Stimulated activated CD8-positive, alpha-beta memory T cell treated with anti-CD3 and anti-CD28 coated beads, Interleukin-4, amount 100 ng/mL, for 24 hours (primary cell): ENCODE data around the gene MRGPRF.
"Not testable (repeated sequence)": the region's sequence is repeated elsewhere in the genome, so short reads cannot be mapped to it uniquely, and the experiment has no call there.

Experiments used
- DNase-seq: peaks from one replicate; pipeline ENCODE4 v3.0.0-alpha.2; 2020; ENCODE audit warnings: low read depth

MRGPRF gene

DNA sequence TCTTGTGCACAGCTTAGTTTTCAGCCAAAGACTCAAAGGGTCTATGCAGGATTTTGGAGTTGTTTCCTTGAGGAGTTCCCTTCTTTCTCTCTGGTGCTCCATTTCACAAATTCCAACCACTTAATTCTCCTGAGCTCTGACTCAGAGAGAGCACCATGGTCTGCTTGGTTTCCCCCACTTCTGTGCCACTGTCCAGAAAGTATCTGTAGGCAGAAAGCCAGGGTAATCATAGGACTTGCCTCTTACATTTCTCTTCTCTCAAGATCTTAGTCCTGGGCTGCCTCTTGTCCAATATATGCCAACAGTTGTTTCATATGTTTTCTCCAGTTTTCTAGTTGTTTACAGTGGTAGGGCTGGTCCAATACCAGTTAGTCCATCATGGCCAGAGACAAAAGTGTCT is 25.8 kb downstream of the MRGPRF start:
- DNase-seq = no peak

DNA sequence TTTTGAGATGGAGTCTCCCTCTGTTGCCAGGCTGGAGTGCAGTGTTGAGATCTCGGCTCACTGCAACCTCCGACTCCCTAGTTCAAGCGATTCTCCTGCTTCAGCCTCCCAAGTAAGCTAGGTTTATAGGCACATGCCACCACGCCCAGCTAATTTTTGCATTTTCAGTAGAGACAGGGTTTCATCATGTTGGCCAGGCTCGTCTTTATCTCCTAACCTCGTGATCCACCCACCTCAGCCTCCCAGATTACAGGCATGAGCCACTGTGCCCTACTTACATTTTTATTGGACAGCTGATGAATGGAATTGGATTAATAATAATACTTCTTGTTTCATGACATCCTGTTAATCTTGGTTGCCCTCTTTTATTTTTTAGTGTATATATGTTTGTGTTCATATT is 29.2 kb downstream of the MRGPRF start:
- DNase-seq = no peak

DNA sequence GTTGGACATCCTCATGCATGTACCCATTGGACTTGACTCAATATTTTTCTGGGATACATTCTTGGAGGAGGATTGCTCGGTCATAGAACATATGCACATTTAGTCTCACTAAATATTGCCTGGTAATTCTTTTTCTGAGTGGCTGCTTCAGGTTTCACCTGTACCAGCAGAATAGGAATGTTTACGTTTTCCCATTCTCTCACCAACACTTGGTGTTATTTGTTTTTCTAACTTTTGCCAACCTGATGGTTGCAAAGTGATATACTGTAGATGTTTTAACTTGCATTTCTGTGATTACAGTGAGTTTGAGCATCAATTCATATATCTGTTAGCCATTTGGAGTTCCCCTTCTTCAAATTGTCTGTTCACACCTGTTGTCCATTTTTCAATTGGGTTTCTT is 30.9 kb downstream of the MRGPRF start:
- no peak for DNase-seq

- no peak for DNase-seq
These were observed 32.3 kb downstream of the MRGPRF start, which contains the start of gene MRGPRD for GRCh38 chr11:68980776-68981065. Gene MRGPRD, minus strand, starts transcription at chr11:68980986. Its CDS starts 0 bp downstream, at chr11:68980986.

DNA sequence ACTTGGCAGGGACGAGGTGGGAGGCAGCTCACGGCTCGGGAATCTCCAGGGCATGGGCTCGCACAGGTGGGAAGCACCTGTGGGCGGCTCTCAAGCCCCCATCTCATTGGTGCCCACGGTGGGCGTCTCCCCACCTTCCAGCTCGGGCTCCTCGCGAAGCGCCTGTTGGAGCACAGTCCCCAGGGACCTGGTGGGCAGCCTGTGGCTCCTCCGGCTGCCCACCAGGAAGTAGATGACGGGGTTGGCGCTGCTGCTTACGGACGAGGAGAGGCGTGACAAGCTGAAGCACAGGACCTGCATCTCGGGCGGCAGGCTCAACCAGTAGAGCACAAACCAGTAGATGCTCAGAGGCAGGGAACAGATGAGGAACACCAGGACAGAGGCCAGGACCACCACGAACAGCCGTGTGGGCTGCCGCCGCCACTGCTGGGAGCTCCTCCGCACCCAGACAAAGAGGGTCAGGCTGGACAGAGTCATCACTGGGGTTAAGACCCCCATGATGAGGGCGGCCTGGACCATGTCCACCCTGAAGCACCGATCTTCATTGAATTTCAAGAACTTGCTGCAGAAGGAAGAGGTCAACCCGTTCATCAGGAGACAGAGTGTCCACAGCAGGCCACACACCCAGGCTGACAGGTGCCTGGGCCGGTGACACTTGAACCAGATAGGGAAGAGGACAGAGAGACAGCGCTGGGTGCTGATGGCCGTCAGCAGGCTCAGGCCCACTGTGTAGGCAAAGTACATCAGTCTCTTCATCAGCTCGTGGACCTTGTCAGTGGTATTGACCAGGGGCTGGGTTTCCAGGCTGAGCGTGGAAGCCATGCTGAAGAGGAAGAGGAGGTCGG is 32.9 kb downstream of the MRGPRF start:
- no peak for DNase-seq

DNA sequence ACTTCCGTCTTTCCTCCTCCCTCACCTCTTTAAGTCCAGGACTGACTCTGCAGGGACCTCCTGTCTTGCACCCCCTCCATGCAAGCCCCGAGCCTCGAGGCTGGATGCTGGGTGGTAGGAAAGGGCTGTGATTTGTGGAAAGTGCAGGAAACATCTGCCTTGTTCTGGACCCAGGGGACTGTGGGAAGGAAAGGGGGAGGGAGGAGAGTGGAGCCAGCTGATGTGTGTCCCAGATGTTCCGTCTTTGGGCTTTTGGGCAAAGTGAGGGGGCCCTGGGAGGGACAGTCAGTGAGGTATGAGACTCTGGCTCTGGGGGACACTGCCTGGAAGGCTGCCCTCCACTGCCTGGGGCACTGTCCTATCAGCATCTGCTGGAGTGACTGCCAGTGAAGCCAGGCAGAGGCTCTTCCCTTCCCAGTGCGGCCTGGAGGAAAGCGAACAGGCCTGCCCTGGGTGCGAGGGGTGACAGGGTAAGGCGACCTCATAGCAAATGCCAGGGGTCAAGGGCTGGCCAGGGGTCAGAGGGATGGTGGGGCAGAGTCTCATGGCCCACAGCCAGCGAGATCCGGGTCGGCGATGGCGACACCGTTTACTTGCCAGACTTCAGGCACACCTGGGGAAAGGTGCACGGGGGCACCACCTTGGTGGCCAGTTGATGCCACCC is 34.0 kb downstream of the MRGPRF start:
- DNase-seq = no peak

GRCh38 chr11:68978626-68978930 is 34.5 kb downstream of the MRGPRF start:
- no peak for DNase-seq

- no peak for DNase-seq
These were observed 35.0 kb downstream of the MRGPRF start for GRCh38 chr11:68977781-68978625.

- DNase-seq = no peak
These were observed 36.5 kb downstream of the MRGPRF start for GRCh38 chr11:68976563-68976962.

GRCh38 chr11:68976095-68976494 is 37.0 kb downstream of the MRGPRF start:
- no peak for DNase-seq

- no peak for DNase-seq
These were observed 38.4 kb downstream of the MRGPRF start for GRCh38 chr11:68974421-68975194.

DNA sequence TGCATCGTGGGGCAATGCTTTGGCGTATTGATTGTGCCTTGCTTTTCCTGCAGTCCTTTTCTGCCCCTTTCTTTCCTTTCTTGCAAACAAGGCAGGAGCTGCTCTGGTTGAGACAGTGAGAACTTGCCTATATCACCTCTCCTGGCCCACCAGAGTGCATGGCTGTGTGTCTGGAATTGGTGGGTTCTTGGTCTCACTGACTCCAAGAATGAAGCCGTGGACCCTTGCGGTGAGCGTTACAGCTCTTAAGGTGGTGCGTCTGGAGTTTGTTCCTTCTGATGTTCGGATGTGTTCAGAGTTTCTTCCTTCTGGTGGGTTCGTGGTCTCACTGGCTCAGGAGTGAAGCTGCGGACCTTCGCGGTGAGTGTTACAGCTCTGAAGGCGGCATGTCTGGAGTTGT is 39.3 kb downstream of the MRGPRF start:
- not testable (repeated sequence) for DNase-seq

GRCh38 chr11:68973219-68973618 is 39.8 kb downstream of the MRGPRF start:
- no peak for DNase-seq

DNA sequence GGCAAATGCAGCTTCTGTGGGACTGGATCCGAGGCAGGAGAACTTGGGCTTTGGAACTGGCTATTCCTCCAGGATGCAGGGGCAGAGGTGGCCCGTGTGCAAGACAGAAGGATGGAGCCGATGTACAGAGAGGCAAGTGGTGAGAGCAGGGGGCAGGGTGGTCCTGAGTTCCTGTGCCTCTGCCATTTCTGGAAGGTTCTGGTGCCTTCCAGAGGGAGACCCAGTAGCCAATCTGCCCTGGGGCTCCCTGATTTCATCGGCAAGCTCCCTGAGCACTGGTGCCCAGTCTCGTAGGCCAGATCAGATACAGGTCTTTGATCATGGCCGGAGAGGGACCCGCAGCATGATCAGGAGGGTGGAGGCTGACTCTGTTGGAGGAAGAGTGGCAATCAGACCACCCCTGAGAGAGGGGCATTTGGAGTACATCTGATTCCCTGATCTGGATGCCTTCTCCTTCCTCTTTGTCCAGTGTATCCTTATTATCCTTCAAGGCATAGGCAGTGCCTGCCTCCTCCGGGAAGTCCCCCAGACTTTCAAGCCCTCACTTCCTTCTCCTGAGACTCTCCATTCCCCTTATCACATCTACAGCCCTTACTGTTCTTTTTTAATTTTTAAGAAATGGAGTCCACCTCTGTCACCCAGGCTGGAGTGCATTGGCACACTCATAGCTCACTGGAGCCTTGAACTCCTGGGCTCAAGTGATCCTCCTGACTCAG is 42.0 kb downstream of the MRGPRF start:
- DNase-seq = no peak

- DNase-seq = no peak
These were observed 43.7 kb downstream of the MRGPRF start for GRCh38 chr11:68969386-68969785.

- no peak for DNase-seq
These were observed 44.5 kb downstream of the MRGPRF start for GRCh38 chr11:68968306-68969250.

DNA sequence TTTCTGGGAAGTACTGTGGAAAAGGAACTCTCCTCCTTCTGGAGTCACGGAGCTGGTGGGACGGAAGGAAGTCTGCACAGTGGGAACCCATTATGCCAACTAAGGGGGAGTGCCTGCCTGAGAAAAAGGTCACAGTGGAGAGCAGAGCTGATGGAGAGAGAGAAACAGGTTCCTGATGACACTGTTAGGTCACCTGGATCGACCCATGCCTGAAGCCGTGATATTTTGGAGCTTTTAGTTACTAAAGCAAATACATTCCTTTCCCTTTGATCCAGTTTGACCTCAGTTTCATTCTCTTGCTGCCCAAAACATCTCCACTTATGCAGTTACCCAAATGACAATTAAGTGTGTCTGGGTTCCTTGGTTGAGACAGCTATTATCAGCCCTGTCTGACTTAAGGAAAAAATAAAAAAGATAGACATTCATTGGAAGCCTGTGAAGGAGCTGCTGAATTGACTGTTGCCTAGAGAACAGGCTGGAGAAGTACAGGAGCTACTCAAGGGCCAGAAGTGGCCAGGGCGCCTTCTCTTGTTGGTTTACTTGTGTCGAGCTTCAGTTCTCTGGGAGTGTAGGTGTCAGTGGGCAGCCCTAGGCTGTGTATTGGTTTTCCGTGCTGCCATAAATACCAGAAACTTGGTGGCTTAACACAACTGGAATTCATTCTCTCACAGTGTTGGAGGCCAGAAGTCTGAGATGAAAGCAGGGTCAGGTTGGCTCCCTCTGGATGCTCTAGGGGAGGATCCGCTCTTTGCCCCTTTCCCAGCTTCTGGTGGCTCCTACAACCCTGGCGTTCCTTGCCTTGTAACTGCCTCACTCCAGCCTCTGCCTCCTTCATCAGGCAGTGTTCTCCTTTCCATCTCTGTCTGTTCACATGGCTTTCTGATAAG is 45.9 kb downstream of the MRGPRF start:
- no peak for DNase-seq

DNA sequence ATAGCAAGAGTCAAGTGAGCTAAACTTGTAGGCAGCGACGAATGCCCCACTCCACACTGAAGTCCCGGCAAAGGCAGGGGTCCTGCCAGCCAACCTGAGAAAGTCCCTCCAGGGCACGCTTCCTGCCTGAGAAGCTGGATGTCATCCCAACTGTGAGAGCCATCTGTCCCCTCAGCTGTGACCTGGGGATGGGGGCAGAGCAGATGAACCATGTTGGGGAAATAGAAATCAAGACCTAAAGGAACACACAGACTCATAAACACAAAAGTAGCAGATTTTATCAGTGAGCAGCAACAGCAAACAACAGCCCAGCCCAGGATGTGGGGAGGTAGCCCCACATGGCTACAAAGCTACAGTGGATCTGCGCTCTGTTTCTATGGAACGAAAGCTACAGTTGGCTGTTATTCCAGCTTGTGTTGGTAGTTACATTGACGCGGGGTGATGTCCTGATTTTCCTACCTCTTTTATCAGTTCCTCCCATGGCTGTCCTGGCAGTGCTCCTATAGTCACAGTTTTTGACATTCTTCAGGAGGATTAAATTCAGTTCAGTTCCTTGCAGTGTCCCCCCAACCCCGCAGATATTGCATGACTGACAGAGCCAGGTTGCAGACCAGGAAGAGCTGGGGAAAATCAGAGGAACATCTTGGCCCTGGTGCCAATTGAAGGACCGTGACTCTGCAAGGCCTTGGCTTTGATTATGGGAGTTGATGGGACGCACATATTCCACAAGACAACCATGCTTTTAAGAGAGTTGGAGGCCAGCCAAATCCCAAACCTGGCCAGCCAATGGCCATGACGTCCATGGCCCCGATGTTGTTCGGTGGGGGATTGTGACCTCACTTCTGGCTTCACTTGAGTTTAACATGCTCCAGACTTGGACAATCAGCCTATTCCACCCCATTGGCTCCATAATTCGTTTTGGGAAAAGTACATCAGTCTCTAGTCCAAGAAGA is 46.9 kb downstream of the MRGPRF start:
- DNase-seq = no peak
